ENCODE data around the gene MIGA2.

The MIGA2 gene

DNA sequence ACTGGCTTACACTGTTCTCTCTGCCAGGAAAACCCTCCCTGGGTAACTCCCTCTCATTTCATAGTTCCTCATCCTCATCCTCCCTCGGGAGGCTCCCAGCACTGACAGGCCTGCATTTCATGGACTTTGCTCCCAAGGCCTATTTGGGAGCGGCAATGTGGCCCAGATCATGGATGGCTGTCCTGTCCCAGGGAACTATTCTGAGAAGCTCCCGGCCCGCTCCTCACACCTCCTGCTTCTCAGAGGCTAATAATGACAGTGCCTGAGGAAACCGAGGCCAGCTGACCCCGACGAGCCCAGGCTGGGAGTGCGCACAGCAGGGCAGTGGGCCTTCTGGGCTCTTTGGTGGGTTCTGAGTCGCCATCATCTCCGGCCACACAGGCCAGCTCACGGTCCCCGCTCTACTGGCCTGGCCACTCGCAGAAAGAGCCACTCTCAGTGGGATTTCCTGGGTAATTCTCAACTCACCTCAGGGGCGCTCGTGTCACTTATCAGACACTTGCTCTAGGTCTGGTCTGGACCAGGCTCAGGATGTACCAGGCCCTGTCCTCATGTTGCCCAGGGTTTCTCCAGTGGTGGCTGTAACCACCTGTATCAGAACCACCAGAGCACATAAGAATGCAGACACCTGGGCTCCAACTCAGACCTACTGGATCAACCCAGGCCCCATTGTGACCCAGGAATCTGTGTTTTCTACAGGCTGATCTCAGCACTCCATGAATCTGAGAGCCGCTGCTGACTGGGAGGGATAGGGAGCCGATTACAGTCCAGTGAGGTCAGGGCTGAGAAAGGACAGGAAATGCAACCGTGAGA, 42.5 kb downstream of the MIGA2 start:
- no peak overlapping the region for H3K4me3 ChIP-seq (ENCODE audit: control insufficient read depth, low read depth, low read length)
- no peak for TF ChIP-seq CTCF (IDR thresholded peaks at IDR 0.05; ENCODE audit: control insufficient read depth, insufficient read depth, low read depth, low read length, missing control alignments)
- no peak for DNase-seq (ENCODE audit: low read depth)

- TF ChIP-seq CTCF (IDR thresholded peaks at IDR 0.05; ENCODE audit: control insufficient read depth, insufficient read depth, low read depth, low read length, missing control alignments), result no peak
- peak overlapping the region; percentile 77 for H3K4me3 ChIP-seq (ENCODE audit: control insufficient read depth, low read depth, low read length)
- no peak for DNase-seq (ENCODE audit: low read depth)
These were observed 43.4 kb downstream of the MIGA2 start for GRCh38 chr9:129079829-129080228.

- DNase-seq (ENCODE audit: low read depth), result no peak
- TF ChIP-seq CTCF (IDR thresholded peaks at IDR 0.05; ENCODE audit: control insufficient read depth, insufficient read depth, low read depth, low read length, missing control alignments), result no peak
- H3K4me3 ChIP-seq (ENCODE audit: control insufficient read depth, low read depth, low read length), result peak overlapping the region; percentile 77
These were observed 43.8 kb downstream of the MIGA2 start for GRCh38 chr9:129080298-129080600.

- peak within 1 kb of the TSS; percentile 77 for H3K4me3 ChIP-seq (ENCODE audit: control insufficient read depth, low read depth, low read length)
- peak; percentile 98 for DNase-seq (ENCODE audit: low read depth)
- TF ChIP-seq CTCF (IDR thresholded peaks at IDR 0.05; ENCODE audit: control insufficient read depth, insufficient read depth, low read depth, low read length, missing control alignments), result no peak
These were observed 44.4 kb downstream of the MIGA2 start, which contains the start of gene DOLPP1 for GRCh38 chr9:129080601-129081387. Gene DOLPP1, plus strand, starts transcription at chr9:129081111. Its CDS starts 21 bp downstream, at chr9:129081132.

- DNase-seq (ENCODE audit: low read depth), result no peak
- H3K4me3 ChIP-seq (ENCODE audit: control insufficient read depth, low read depth, low read length), result peak overlapping the region; percentile 77
- TF ChIP-seq CTCF (IDR thresholded peaks at IDR 0.05; ENCODE audit: control insufficient read depth, insufficient read depth, low read depth, low read length, missing control alignments), result no peak
These were observed 45.0 kb downstream of the MIGA2 start for GRCh38 chr9:129081388-129081904.

DNA sequence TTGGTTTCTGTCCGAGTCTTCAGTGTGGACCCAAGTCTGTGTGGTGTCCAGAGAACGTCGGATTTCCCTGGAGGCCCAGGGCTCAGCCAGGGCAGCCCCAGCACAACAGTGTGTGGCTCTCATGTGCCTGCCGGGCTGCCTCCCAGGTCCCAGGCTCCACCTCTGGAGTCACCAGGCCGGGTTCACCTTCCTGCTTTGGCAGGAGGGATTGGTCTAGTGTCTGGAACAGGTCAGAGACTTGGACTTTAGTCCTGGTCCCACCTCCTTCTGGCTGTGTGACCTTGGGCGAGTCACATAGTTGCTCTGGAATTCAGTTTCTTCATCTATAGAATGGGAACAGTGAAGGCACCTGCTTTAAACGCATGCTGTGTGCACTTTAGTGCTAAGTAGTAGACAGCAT, 47.7 kb downstream of the MIGA2 start:
- H3K4me3 ChIP-seq (ENCODE audit: control insufficient read depth, low read depth, low read length), result no peak overlapping the region
- no peak for TF ChIP-seq CTCF (IDR thresholded peaks at IDR 0.05; ENCODE audit: control insufficient read depth, insufficient read depth, low read depth, low read length, missing control alignments)
- no peak for DNase-seq (ENCODE audit: low read depth)
